Subcutaneous abdominal adipose tissue (tissue), 5 donors: Measurements from ENCODE around the gene COL20A1.
"Not testable (repeated sequence)": the region's sequence is repeated elsewhere in the genome, so short reads cannot be mapped to it uniquely, and the experiment has no call there.

Experiments
- H3K27ac ChIP-seq: one replicate; pipeline ENCODE4 v1.7.0; 2013; ENCODE audit warnings: low read depth, mild to moderate bottlenecking, inconsistent platforms, low read length, moderate library complexity
- H3K27me3 ChIP-seq, 5 donors: one replicate each; pipeline ENCODE4 v1.7.0; 2013; ENCODE audit warnings: low read length in 5 of 5, inconsistent platforms in 1 of 5; ENCODE audit not compliant: control insufficient read depth in 5 of 5, insufficient read depth in 4 of 5
- H3K36me3 ChIP-seq, 5 donors: one replicate each; pipeline ENCODE4 v1.7.0; 2013; ENCODE audit warnings: low read length in 5 of 5; ENCODE audit not compliant: control insufficient read depth in 5 of 5, insufficient read depth in 5 of 5
- H3K4me1 ChIP-seq, 5 donors: one replicate each; pipeline ENCODE4 v1.7.0; 2013; ENCODE audit warnings: low read length in 5 of 5, mild to moderate bottlenecking in 3 of 5, moderate library complexity in 1 of 5; ENCODE audit not compliant: control insufficient read depth in 5 of 5, insufficient read depth in 5 of 5
- H3K4me3 ChIP-seq, 5 donors: one replicate each; pipeline ENCODE4 v1.7.0; 2013; ENCODE audit warnings: low read length in 5 of 5, low read depth in 1 of 5
- H3K9ac ChIP-seq, 5 donors: one replicate each; pipeline ENCODE4 v1.7.0; 2013; ENCODE audit warnings: low read length in 5 of 5, mild to moderate bottlenecking in 4 of 5, moderate library complexity in 3 of 5
- H3K9me3 ChIP-seq, 5 donors: one replicate each; pipeline ENCODE4 v1.7.0; 2013; ENCODE audit warnings: low read length in 5 of 5; ENCODE audit not compliant: control insufficient read depth in 5 of 5
- donor health status: healthy.
- donor health status: healthy.
- donor health status: healthy.
- donor health status: healthy.
- donor health status: healthy.

Gene COL20A1

GRCh38 chr20:63296531-63297299 is 3.7 kb downstream of the COL20A1 start:
- H3K9me3 ChIP-seq = peaks cover 2 to 7% (median 5%) of the 10 kb centered on the region in 5 donors

GRCh38 chr20:63297371-63297781 is 4.4 kb downstream of the COL20A1 start:
- H3K4me1 ChIP-seq = no peaks in the 10 kb centered on the region
- H3K9ac ChIP-seq = no peak overlapping the region
- H3K36me3 ChIP-seq = no peaks in the 10 kb centered on the region
- H3K9me3 ChIP-seq = peaks cover 2 to 11% (median 6%) of the 10 kb centered on the region in 5 donors
- no peak overlapping the region for H3K4me3 ChIP-seq
- peaks cover 45 to 59% (median 52%) of the 10 kb centered on the region in 5 donors for H3K27me3 ChIP-seq
- H3K27ac ChIP-seq = no peak overlapping the region

More at GRCh38 chr20:63296531-63297299, 3.7 kb downstream of the COL20A1 start:
- Histone ChIP-seq H3K4me1 (no peaks in the 10 kb centered on the region), H3K36me3 (no peaks in the 10 kb centered on the region), H3K9ac (no peak overlapping the region), H3K27me3 (peaks cover 52 to 64% (median 57%) of the 10 kb centered on the region in 5 donors), H3K27ac (no peak overlapping the region), H3K4me3 (no peak overlapping the region)

GRCh38 chr20:63297796-63298572 is 5.0 kb downstream of the COL20A1 start:
- H3K4me1 ChIP-seq = no peaks in the 10 kb centered on the region
- no peak overlapping the region for H3K9ac ChIP-seq
- no peak overlapping the region for H3K4me3 ChIP-seq
- peaks cover 2 to 11% (median 6%) of the 10 kb centered on the region in 5 donors for H3K9me3 ChIP-seq
- peaks cover 40 to 54% (median 47%) of the 10 kb centered on the region in 5 donors for H3K27me3 ChIP-seq
- no peaks in the 10 kb centered on the region for H3K36me3 ChIP-seq
- no peak overlapping the region for H3K27ac ChIP-seq

GRCh38 chr20:63298731-63299312 is 5.8 kb downstream of the COL20A1 start:
- H3K27ac ChIP-seq = no peak overlapping the region
- peaks cover 36 to 48% (median 42%) of the 10 kb centered on the region in 5 donors for H3K27me3 ChIP-seq
- peaks cover 2 to 11% (median 6%) of the 10 kb centered on the region in 5 donors for H3K9me3 ChIP-seq
- H3K9ac ChIP-seq = no peak overlapping the region
- no peaks in the 10 kb centered on the region for H3K4me1 ChIP-seq
- no peaks in the 10 kb centered on the region for H3K36me3 ChIP-seq
- no peak overlapping the region for H3K4me3 ChIP-seq

- peaks cover 2 to 11% (median 6%) of the 10 kb centered on the region in 5 donors for H3K9me3 ChIP-seq
- H3K36me3 ChIP-seq = no peaks in the 10 kb centered on the region
- no peak overlapping the region for H3K9ac ChIP-seq
- H3K27ac ChIP-seq = no peak overlapping the region
- H3K4me1 ChIP-seq = no peaks in the 10 kb centered on the region
- no peak overlapping the region for H3K4me3 ChIP-seq
- H3K27me3 ChIP-seq = peaks cover 18 to 38% (median 27%) of the 10 kb centered on the region in 5 donors
Measured at GRCh38 chr20:63301671-63302070, 8.7 kb downstream of the COL20A1 start.

- no peak overlapping the region for H3K27ac ChIP-seq
- peaks cover 2 to 11% (median 6%) of the 10 kb centered on the region in 5 donors for H3K9me3 ChIP-seq
- no peaks in the 10 kb centered on the region for H3K4me1 ChIP-seq
- peaks cover 16 to 38% (median 28%) of the 10 kb centered on the region in 5 donors for H3K27me3 ChIP-seq
- no peaks in the 10 kb centered on the region for H3K36me3 ChIP-seq
- H3K4me3 ChIP-seq = no peak overlapping the region
- H3K9ac ChIP-seq = no peak overlapping the region
Measured at GRCh38 chr20:63303095-63303666, 10.2 kb downstream of the COL20A1 start.

GRCh38 chr20:63305393-63305792 is 12.4 kb downstream of the COL20A1 start:
- H3K27me3 ChIP-seq = peaks cover 24 to 48% (median 30%) of the 10 kb centered on the region in 5 donors
- no peaks in the 10 kb centered on the region for H3K36me3 ChIP-seq
- H3K27ac ChIP-seq = no peak overlapping the region
- no peak overlapping the region for H3K4me3 ChIP-seq
- H3K9me3 ChIP-seq = peaks cover 2 to 11% (median 6%) of the 10 kb centered on the region in 5 donors
- H3K9ac ChIP-seq = no peak overlapping the region
- H3K4me1 ChIP-seq = peaks cover 0 to 3% (median 0%) of the 10 kb centered on the region in 5 donors

GRCh38 chr20:63305933-63306672 is 13.1 kb downstream of the COL20A1 start:
- H3K4me1 ChIP-seq, H3K9me3 ChIP-seq, H3K9ac ChIP-seq, H3K36me3 ChIP-seq, H3K4me3 ChIP-seq, H3K27ac ChIP-seq: not testable (repeated sequence)
- H3K27me3 ChIP-seq = peaks cover 27 to 48% (median 32%) of the 10 kb centered on the region in 5 donors
